ENCODE measurements around the gene LRRC56. TPM values are rescaled to one million over a fixed set of nuclear protein-coding genes. Genes with fewer than 3 reads are reported as not detected.
A peak's percentile ranks its signal among the peaks of the same experiment; 100 is the strongest.

LRRC56 gene
- total and polyA plus RNA-seq, 2 experiments from 2014 or later: 0.86 to 1.3 TPM

GRCh38 chr11:508956-509355 is 28.4 kb upstream of the LRRC56 start:
- peaks cover 54% of the 10 kb centered on the region for H3K79me2 ChIP-seq (ENCODE audit: insufficient read depth)
- DNase-seq: no peak
- 83 to 87% methylated on average over 5 of the region's 5 CpGs for WGBS, 2 experiments (ENCODE audit: low coverage in 1 of 2, low lambda C conversion rate in 2 of 2, missing lambda C conversion rate in 2 of 2)
- H3K27ac ChIP-seq: no peak overlapping the region
- no peaks in the 10 kb centered on the region for H3K9me3 ChIP-seq (ENCODE audit: low read depth)
- peaks cover 13% of the 10 kb centered on the region; the same call in 1 of the 2 replicates for H3K36me3 ChIP-seq (ENCODE audit: low read depth)
- peaks cover 12% of the 10 kb centered on the region for H3F3A ChIP-seq (ENCODE audit: insufficient read depth)
- in situ Hi-C loops (cut with MboI): no loop called here
- no peak overlapping the region for H3K4me3 ChIP-seq
- peaks cover 12% of the 10 kb centered on the region for H3K4me1 ChIP-seq (ENCODE audit: insufficient read depth)
- TF ChIP-seq EZH2 (IDR thresholded peaks at IDR 0.05; ENCODE audit: insufficient read depth, poor library complexity, severe bottlenecking): no peak
- no peak for TF ChIP-seq EZH2phosphoT487 (IDR thresholded peaks at IDR 0.05; ENCODE audit: insufficient read depth, low read depth)
- no peaks in the 10 kb centered on the region for H4K20me1 ChIP-seq (ENCODE audit: insufficient read depth)
- no peak overlapping the region for H3K4me2 ChIP-seq (ENCODE audit: unreplicated experiment)
- no peak overlapping the region for H2AFZ ChIP-seq
- no peaks in the 10 kb centered on the region for H3K27me3 ChIP-seq (replicated peaks; ENCODE audit: insufficient read depth)
- no peak overlapping the region for H3K9ac ChIP-seq
- no peaks in the 10 kb centered on the region for H3K9me2 ChIP-seq (ENCODE audit: insufficient read depth)

DNA sequence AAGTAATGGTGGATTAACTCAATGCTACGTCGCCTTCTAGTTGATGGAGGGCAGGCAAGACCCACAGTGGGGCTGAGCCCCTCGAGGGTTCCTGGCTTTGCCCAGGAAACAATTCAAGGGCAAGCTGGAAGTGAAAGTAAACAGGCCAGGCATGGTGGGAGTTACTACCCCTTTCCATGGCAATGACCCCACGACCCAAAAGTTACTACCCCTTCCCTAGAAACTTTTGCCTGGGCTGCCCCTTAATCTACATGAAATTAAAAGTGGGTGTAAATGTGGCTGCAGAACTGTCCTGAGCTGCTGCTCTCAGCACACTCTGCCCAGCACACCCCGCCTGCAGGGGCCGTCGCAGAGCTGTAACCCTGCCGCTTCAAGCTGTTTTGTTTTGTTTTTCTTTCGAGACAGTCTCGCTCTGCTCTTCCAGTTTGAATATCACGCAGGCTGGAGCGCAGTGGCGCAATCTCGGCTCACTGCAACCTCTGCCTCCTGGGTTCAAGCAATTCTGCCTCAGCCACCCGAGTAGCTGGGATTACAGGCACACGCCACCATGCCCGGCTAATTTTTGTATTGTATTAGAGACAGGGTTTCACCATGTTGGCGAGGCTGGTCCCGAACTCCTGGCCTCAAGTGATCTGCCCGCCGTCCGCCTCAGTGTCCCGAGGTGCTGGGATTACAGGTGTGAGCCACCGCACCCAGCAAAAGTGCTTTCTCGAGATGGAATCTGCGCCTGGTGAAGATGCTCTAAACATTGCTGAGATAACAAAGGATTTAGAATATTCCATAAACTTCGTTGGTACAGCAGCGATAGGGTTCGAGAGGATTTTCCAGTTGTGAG is 24.3 kb upstream of the LRRC56 start:
- in situ Hi-C loops (cut with MboI): no loop called here
- no peaks in the 10 kb centered on the region for H4K20me1 ChIP-seq (ENCODE audit: insufficient read depth)
- peaks cover 6% of the 10 kb centered on the region; the same call in 1 of the 2 replicates for H3K4me1 ChIP-seq (ENCODE audit: insufficient read depth)
- H3K9me3 ChIP-seq (ENCODE audit: low read depth): no peaks in the 10 kb centered on the region
- H3K36me3 ChIP-seq (ENCODE audit: low read depth): peaks cover 13% of the 10 kb centered on the region; the same call in 1 of the 2 replicates
- no peaks in the 10 kb centered on the region for H3K9me2 ChIP-seq (ENCODE audit: insufficient read depth)
- no peak overlapping the region for H3K4me2 ChIP-seq (ENCODE audit: unreplicated experiment)
- H3K4me3 ChIP-seq: no peak overlapping the region
- no peaks in the 10 kb centered on the region for H3F3A ChIP-seq (ENCODE audit: insufficient read depth)
- peaks cover 42% of the 10 kb centered on the region for H3K79me2 ChIP-seq (ENCODE audit: insufficient read depth)
- 94 to 95% methylated on average over 29 of the region's 29 CpGs for WGBS, 2 experiments (ENCODE audit: low coverage in 1 of 2, low lambda C conversion rate in 2 of 2, missing lambda C conversion rate in 2 of 2)
- H2AFZ ChIP-seq: no peak overlapping the region
- no peak overlapping the region for H3K27ac ChIP-seq
- DNase-seq: no peak
- H3K9ac ChIP-seq: no peak overlapping the region
- no peaks in the 10 kb centered on the region for H3K27me3 ChIP-seq (replicated peaks; ENCODE audit: insufficient read depth)
- TF ChIP-seq EZH2phosphoT487 (IDR thresholded peaks at IDR 0.05; ENCODE audit: insufficient read depth, low read depth) (no peak), EZH2 (IDR thresholded peaks at IDR 0.05; ENCODE audit: insufficient read depth, poor library complexity, severe bottlenecking) (no peak)

DNA sequence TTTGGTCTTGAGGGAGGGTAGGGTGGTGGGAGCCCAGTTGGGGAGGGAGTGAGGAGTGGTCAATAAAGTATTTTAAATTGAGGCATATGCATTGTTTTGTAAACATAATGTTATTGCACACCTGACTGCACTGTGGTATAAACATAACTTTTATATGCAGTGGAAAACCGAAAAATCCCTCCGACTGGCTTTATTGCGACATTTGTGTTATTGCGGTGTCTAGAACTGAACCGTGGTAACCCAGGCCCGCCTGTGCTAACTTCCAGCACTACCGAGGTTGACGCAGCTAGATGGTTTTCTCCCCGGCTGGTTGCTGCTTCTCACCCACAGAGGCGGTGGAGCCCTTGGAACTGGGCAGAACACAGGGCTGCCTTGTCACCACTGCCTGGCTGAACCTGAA is 22.7 kb upstream of the LRRC56 start:
- H4K20me1 ChIP-seq (ENCODE audit: insufficient read depth): no peaks in the 10 kb centered on the region
- TF ChIP-seq EZH2 (IDR thresholded peaks at IDR 0.05; ENCODE audit: insufficient read depth, poor library complexity, severe bottlenecking): no peak
- no peak for TF ChIP-seq EZH2phosphoT487 (IDR thresholded peaks at IDR 0.05; ENCODE audit: insufficient read depth, low read depth)
- WGBS, 2 experiments (ENCODE audit: low coverage in 1 of 2, low lambda C conversion rate in 2 of 2, missing lambda C conversion rate in 2 of 2): 99% methylated on average over 10 of the region's 10 CpGs
- no peak overlapping the region for H3K4me3 ChIP-seq
- H3K9me2 ChIP-seq (ENCODE audit: insufficient read depth): no peaks in the 10 kb centered on the region
- no peaks in the 10 kb centered on the region for H3F3A ChIP-seq (ENCODE audit: insufficient read depth)
- no peak overlapping the region for H3K27ac ChIP-seq
- DNase-seq: no peak
- H3K27me3 ChIP-seq (replicated peaks; ENCODE audit: insufficient read depth): no peaks in the 10 kb centered on the region
- H3K4me1 ChIP-seq (ENCODE audit: insufficient read depth): peaks cover 9% of the 10 kb centered on the region; the same call in 1 of the 2 replicates
- in situ Hi-C loops (cut with MboI): no loop called here
- peaks cover 27% of the 10 kb centered on the region for H3K79me2 ChIP-seq (ENCODE audit: insufficient read depth)
- no peaks in the 10 kb centered on the region for H3K9me3 ChIP-seq (ENCODE audit: low read depth)
- peaks cover 3% of the 10 kb centered on the region; the same call in 1 of the 2 replicates for H3K36me3 ChIP-seq (ENCODE audit: low read depth)
- H2AFZ ChIP-seq: no peak overlapping the region
- no peak overlapping the region for H3K9ac ChIP-seq
- H3K4me2 ChIP-seq (ENCODE audit: unreplicated experiment): no peak overlapping the region

DNA sequence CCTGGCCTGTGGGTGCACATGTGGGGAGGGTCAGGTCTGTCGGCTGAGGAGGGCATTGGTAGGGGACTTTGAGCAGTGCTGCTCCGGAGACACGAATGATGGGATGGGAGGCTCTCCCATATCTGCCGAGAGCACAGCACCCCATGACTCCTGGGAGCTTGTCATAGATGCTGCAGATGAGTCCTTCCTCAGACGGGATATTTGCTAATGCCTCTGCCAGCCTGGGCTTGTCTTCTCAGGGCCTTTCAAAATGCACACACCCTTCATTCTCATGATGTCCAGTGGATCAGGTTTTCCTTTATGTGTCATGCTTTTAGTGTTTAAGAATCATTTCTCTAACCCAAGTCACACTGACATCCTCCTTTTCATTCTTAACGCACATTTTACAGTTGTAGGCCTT is 22.2 kb upstream of the LRRC56 start:
- H3K9ac ChIP-seq: no peak overlapping the region
- no peak overlapping the region for H3K4me3 ChIP-seq
- no peaks in the 10 kb centered on the region for H3K27me3 ChIP-seq (replicated peaks; ENCODE audit: insufficient read depth)
- H3K79me2 ChIP-seq (ENCODE audit: insufficient read depth): peaks cover 22% of the 10 kb centered on the region
- no peaks in the 10 kb centered on the region for H4K20me1 ChIP-seq (ENCODE audit: insufficient read depth)
- WGBS, 2 experiments (ENCODE audit: low coverage in 1 of 2, low lambda C conversion rate in 2 of 2, missing lambda C conversion rate in 2 of 2): 67 to 74% methylated on average over 6 of the region's 6 CpGs
- no peaks in the 10 kb centered on the region for H3F3A ChIP-seq (ENCODE audit: insufficient read depth)
- no peaks in the 10 kb centered on the region for H3K9me2 ChIP-seq (ENCODE audit: insufficient read depth)
- H3K9me3 ChIP-seq (ENCODE audit: low read depth): no peaks in the 10 kb centered on the region
- H3K4me2 ChIP-seq (ENCODE audit: unreplicated experiment): no peak overlapping the region
- H3K27ac ChIP-seq: no peak overlapping the region
- no peak overlapping the region for H2AFZ ChIP-seq
- peaks cover 3% of the 10 kb centered on the region; the same call in 1 of the 2 replicates for H3K36me3 ChIP-seq (ENCODE audit: low read depth)
- peak; percentile 33 for DNase-seq
- peaks cover 9% of the 10 kb centered on the region; the same call in 1 of the 2 replicates for H3K4me1 ChIP-seq (ENCODE audit: insufficient read depth)
- no peak for TF ChIP-seq EZH2phosphoT487 (IDR thresholded peaks at IDR 0.05; ENCODE audit: insufficient read depth, low read depth)
- TF ChIP-seq EZH2 (IDR thresholded peaks at IDR 0.05; ENCODE audit: insufficient read depth, poor library complexity, severe bottlenecking): no peak
- in situ Hi-C loops (cut with MboI): no loop called here
